ENCODE data around the gene ZNF232.
"Not testable (repeated sequence)": the region's sequence is repeated elsewhere in the genome, so short reads cannot be mapped to it uniquely, and the experiment has no call there.

Gene ZNF232

GRCh38 chr17:5092218-5093010 lies 19.3 kb downstream of the ZNF232 start:
- Mint-ChIP-seq H3K27me3 (peaks cover 11% of the 10 kb centered on the region), H3K4me3 (no peak overlapping the region), H3K27ac (no peak overlapping the region), H3K4me1 (peaks cover 7% of the 10 kb centered on the region), H3K36me3 (ENCODE audit: low read depth) (peaks cover 82% of the 10 kb centered on the region), H3K9me3 (peaks cover 69% of the 10 kb centered on the region)
- DNase-seq (no peak), ATAC-seq (no peak)

- Mint-ChIP-seq H3K27me3 (no peaks in the 10 kb centered on the region), H3K9me3 (peaks cover 21% of the 10 kb centered on the region), H3K27ac (no peak overlapping the region)
Observed at GRCh38 chr17:5080591-5080990, 31.1 kb downstream of the ZNF232 start.

GRCh38 chr17:5078106-5079028 lies 33.3 kb downstream of the ZNF232 start, which contains the start of gene ZFP3:
Gene ZFP3 (plus strand): TSS chr17:5078467. CDS start chr17:5091505, 13,038 bp downstream.
- H3K27ac Mint-ChIP-seq, result peak within 1 kb of the TSS; percentile 90
- peak within 1 kb of the TSS; percentile 80 for H3K4me3 Mint-ChIP-seq
- H3K27me3 Mint-ChIP-seq, result no peaks in the 10 kb centered on the region
- peaks cover 29% of the 10 kb centered on the region for H3K36me3 Mint-ChIP-seq (ENCODE audit: low read depth)
- DNase-seq (peak; percentile 78), ATAC-seq (peak; percentile 91)
- peaks cover 12% of the 10 kb centered on the region for H3K9me3 Mint-ChIP-seq
- H3K4me1 Mint-ChIP-seq, result peaks cover 30% of the 10 kb centered on the region

More at GRCh38 chr17:5080591-5080990, 31.1 kb downstream of the ZNF232 start:
- DNase-seq (no peak), ATAC-seq (no peak)
- Mint-ChIP-seq H3K36me3 (ENCODE audit: low read depth) (peaks cover 43% of the 10 kb centered on the region), H3K4me3 (no peak overlapping the region), H3K4me1 (peaks cover 30% of the 10 kb centered on the region)

- peaks cover 30% of the 10 kb centered on the region for H3K4me1 Mint-ChIP-seq
- peaks cover 9% of the 10 kb centered on the region for H3K9me3 Mint-ChIP-seq
- H3K27ac Mint-ChIP-seq, result peak overlapping the region; percentile 90
- DNase-seq, result no peak
- H3K36me3 Mint-ChIP-seq (ENCODE audit: low read depth), result peaks cover 24% of the 10 kb centered on the region
- peak overlapping the region; percentile 80 for H3K4me3 Mint-ChIP-seq
- no peak for ATAC-seq
- no peaks in the 10 kb centered on the region for H3K27me3 Mint-ChIP-seq
Observed at GRCh38 chr17:5077781-5078105, 33.9 kb downstream of the ZNF232 start.

- Mint-ChIP-seq H3K4me3 (peak overlapping the region; percentile 80), H3K27ac (peak overlapping the region; percentile 90), H3K4me1 (peaks cover 30% of the 10 kb centered on the region), H3K36me3 (ENCODE audit: low read depth) (peaks cover 21% of the 10 kb centered on the region)
- not testable (repeated sequence) for ATAC-seq, H3K27me3 Mint-ChIP-seq, H3K9me3 Mint-ChIP-seq, DNase-seq
Observed at GRCh38 chr17:5077275-5077674, 34.4 kb downstream of the ZNF232 start.

GRCh38 chr17:5075472-5075871 lies 36.2 kb downstream of the ZNF232 start:
- ATAC-seq, H3K9me3 Mint-ChIP-seq, H3K27me3 Mint-ChIP-seq, DNase-seq, H3K27ac Mint-ChIP-seq, H3K4me3 Mint-ChIP-seq: not testable (repeated sequence)
- peaks cover 11% of the 10 kb centered on the region for H3K36me3 Mint-ChIP-seq (ENCODE audit: low read depth)
- H3K4me1 Mint-ChIP-seq, result peaks cover 26% of the 10 kb centered on the region

- H3K9me3 Mint-ChIP-seq, result no peaks in the 10 kb centered on the region
- no peaks in the 10 kb centered on the region for H3K4me1 Mint-ChIP-seq
- DNase-seq, result no peak
- no peak overlapping the region for H3K27ac Mint-ChIP-seq
- no peak for ATAC-seq
- no peaks in the 10 kb centered on the region for H3K27me3 Mint-ChIP-seq
- no peaks in the 10 kb centered on the region for H3K36me3 Mint-ChIP-seq (ENCODE audit: low read depth)
- H3K4me3 Mint-ChIP-seq, result no peak overlapping the region
Observed at GRCh38 chr17:5069724-5070123, 42.0 kb downstream of the ZNF232 start.

GRCh38 chr17:5068236-5068635 lies 43.4 kb downstream of the ZNF232 start:
- DNase-seq (no peak), ATAC-seq (no peak)
- no peaks in the 10 kb centered on the region for H3K36me3 Mint-ChIP-seq (ENCODE audit: low read depth)
- no peaks in the 10 kb centered on the region for H3K4me1 Mint-ChIP-seq
- H3K9me3 Mint-ChIP-seq, result no peaks in the 10 kb centered on the region
- H3K4me3 Mint-ChIP-seq, result no peak overlapping the region
- H3K27me3 Mint-ChIP-seq, result no peaks in the 10 kb centered on the region
- no peak overlapping the region for H3K27ac Mint-ChIP-seq

- DNase-seq, result no peak
- H3K9me3 Mint-ChIP-seq, result no peaks in the 10 kb centered on the region
- no peak overlapping the region for H3K4me3 Mint-ChIP-seq
- no peak for ATAC-seq
- no peaks in the 10 kb centered on the region for H3K27me3 Mint-ChIP-seq
- no peaks in the 10 kb centered on the region for H3K4me1 Mint-ChIP-seq
- H3K36me3 Mint-ChIP-seq (ENCODE audit: low read depth), result no peaks in the 10 kb centered on the region
- no peak overlapping the region for H3K27ac Mint-ChIP-seq
Observed at GRCh38 chr17:5065227-5065744, 46.4 kb downstream of the ZNF232 start.

All from activated naive CD8-positive, alpha-beta T cell treated with anti-CD3 and anti-CD28 coated beads, Interleukin-2, amount 50 U/mL, for 24 hours (primary cell).